ENCODE results near the gene SEMA5A.

The SEMA5A gene

DNA sequence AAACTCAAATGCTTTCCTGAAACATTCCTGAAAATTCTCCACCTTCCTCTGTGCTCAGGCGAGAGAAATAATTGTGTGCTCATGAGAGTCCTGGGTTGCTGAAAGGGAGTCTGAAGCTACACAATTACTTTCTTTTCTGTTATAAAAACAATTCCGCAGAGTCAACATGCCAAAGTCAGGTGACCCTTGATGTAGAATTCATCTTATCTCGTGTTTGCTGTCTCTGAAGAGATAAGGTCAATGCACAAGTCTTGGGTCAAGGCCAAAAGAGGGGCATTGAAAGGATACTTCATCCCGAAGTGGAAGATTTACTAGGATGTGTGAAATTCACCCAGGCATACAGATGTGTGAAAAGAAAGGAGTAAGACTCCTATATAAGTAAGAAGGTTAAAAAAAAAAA is 493.5 kb downstream of the SEMA5A start:
- Histone ChIP-seq H3K27me3 (no peaks in the 10 kb centered on the region), H3K4me1 (ENCODE audit: control insufficient read depth in 1 of 2, insufficient read depth in 1 of 2, low read depth in 1 of 2, low read length in 1 of 2) (peaks cover 0 to 4% of the 10 kb centered on the region in 2 experiments), H3K9me3 (no peaks in the 10 kb centered on the region), H3K4me3 (ENCODE audit: low read depth in 1 of 2, low read length in 1 of 2) (no peak overlapping the region), H3K27ac (no peak overlapping the region), H3K36me3 (no peaks in the 10 kb centered on the region)
- TF ChIP-seq, protein P1, sequence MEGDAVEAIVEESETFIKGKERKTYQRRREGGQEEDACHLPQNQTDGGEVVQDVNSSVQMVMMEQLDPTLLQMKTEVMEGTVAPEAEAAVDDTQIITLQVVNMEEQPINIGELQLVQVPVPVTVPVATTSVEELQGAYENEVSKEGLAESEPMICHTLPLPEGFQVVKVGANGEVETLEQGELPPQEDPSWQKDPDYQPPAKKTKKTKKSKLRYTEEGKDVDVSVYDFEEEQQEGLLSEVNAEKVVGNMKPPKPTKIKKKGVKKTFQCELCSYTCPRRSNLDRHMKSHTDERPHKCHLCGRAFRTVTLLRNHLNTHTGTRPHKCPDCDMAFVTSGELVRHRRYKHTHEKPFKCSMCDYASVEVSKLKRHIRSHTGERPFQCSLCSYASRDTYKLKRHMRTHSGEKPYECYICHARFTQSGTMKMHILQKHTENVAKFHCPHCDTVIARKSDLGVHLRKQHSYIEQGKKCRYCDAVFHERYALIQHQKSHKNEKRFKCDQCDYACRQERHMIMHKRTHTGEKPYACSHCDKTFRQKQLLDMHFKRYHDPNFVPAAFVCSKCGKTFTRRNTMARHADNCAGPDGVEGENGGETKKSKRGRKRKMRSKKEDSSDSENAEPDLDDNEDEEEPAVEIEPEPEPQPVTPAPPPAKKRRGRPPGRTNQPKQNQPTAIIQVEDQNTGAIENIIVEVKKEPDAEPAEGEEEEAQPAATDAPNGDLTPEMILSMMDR (IDR thresholded peaks at IDR 0.05) = no peak

DNA sequence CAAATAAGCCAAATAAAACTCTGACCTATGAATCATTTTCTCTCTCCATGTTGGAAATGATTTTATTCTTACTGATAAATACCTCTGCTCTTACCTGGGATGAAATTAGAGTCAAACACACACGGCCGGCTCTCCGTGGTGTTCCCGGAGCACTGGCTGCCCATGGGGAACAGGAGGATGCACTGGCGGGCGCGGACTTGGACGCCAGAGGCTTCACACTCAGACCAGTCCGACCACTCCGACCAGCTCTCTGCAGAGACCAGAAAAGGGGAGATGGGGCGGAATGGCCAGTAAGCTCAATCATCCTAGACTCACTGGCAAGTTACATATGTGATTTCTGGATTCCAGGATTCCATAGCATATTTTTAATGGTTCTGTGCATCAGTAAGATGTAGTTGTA is 494.1 kb downstream of the SEMA5A start:
- no peaks in the 10 kb centered on the region for H3K27me3 ChIP-seq
- TF ChIP-seq, protein P1 (IDR thresholded peaks at IDR 0.05) = no peak
- no peaks in the 10 kb centered on the region for H3K9me3 ChIP-seq
- no peaks in the 10 kb centered on the region for H3K36me3 ChIP-seq
- H3K4me1 ChIP-seq (ENCODE audit: control insufficient read depth in 1 of 2, insufficient read depth in 1 of 2, low read depth in 1 of 2, low read length in 1 of 2) = no peaks in the 10 kb centered on the region
- no peak overlapping the region for H3K4me3 ChIP-seq (ENCODE audit: low read depth in 1 of 2, low read length in 1 of 2)
- no peak overlapping the region for H3K27ac ChIP-seq

DNA sequence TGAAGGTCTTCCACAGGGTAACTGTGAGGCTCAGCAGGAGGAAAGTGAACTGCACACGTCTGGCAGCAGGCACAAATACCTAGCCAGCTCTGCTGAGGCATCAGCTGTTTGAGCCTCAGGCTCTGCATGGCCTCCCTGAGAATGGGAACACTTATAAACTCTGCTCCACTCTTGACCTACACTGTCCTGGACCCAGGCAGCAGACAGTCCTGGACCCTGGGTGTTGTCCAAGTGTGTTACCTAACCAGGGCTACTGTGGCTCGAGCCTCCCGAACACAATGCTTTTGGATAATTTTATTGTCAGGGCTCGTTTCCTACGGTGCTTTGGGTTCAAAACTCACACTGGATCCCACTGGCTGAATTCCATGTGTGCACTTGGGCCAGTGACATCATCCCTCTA is 497.9 kb downstream of the SEMA5A start:
- TF ChIP-seq, protein P1 (IDR thresholded peaks at IDR 0.05) = no peak
- H3K27me3 ChIP-seq = no peaks in the 10 kb centered on the region
- no peak overlapping the region for H3K27ac ChIP-seq

DNA sequence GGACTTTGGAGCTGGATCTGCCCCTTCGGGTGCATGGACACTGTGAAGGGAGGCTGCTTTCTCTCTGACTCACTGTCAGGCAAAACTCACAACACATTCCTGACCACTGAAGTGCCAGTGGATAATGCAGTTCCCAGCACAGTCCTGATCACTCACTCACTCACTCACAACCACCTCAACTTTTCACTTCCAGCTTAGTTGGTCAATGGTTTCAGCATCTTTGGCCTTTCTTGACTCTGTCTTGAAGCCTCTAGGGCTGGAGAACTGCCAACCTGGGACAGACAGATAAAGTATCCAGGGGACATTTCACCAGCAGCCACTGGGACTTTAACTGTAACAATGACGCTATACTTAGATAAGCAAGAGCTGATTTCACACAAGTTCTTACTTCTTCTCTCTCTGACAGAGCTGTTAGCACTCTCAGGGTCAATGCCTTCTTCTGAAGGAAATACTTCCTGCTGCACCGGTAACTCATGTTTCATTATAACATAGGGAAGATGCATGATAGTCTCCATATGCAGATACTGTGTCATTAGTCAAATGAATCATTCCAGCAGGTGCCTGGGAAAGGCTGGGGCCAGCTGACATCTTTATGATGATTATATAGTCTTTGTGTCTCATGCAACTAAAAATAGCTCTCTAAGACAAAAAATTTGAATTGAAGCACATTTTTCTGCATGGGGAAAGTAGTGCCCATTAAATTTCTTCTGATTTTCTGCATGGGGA is 499.0 kb downstream of the SEMA5A start:
- Histone ChIP-seq H3K4me3 (ENCODE audit: low read depth in 1 of 2, low read length in 1 of 2) (no peak overlapping the region), H3K27ac (no peak overlapping the region), H3K36me3 (no peaks in the 10 kb centered on the region), H3K27me3 (no peaks in the 10 kb centered on the region), H3K9me3 (no peaks in the 10 kb centered on the region), H3K4me1 (ENCODE audit: control insufficient read depth in 1 of 2, insufficient read depth in 1 of 2, low read depth in 1 of 2, low read length in 1 of 2) (no peaks in the 10 kb centered on the region)
- TF ChIP-seq, protein P1 (IDR thresholded peaks at IDR 0.05) = no peak

More for the DNA sequence above, 497.9 kb downstream of the SEMA5A start:
- no peaks in the 10 kb centered on the region for H3K36me3 ChIP-seq
- H3K4me3 ChIP-seq (ENCODE audit: low read depth in 1 of 2, low read length in 1 of 2) = no peak overlapping the region
- no peaks in the 10 kb centered on the region for H3K4me1 ChIP-seq (ENCODE audit: control insufficient read depth in 1 of 2, insufficient read depth in 1 of 2, low read depth in 1 of 2, low read length in 1 of 2)
- H3K9me3 ChIP-seq = no peaks in the 10 kb centered on the region

DNA sequence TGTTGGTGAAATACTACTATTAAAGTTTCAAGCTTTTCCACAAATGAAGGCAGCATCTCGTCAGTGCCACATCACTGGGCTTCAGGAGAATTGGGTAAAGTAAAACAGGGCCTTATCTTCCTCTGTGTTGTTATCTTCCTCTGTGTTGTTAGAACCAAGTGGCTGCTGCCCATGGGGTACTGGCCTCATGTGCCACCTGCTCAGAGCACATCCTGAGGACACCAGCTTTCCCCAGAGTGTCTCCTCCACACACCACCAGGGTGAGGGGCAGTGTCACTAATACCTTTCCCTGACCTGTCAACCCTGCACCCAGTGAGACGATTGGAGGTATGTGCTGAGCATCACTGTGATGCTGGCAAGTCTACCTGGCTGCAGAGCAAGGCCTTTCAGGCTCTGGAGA is 499.9 kb downstream of the SEMA5A start:
- H3K4me3 ChIP-seq (ENCODE audit: low read depth in 1 of 2, low read length in 1 of 2) = no peak overlapping the region
- H3K36me3 ChIP-seq = no peaks in the 10 kb centered on the region
- no peaks in the 10 kb centered on the region for H3K27me3 ChIP-seq
- no peaks in the 10 kb centered on the region for H3K9me3 ChIP-seq
- no peak overlapping the region for H3K27ac ChIP-seq
- H3K4me1 ChIP-seq (ENCODE audit: control insufficient read depth in 1 of 2, insufficient read depth in 1 of 2, low read depth in 1 of 2, low read length in 1 of 2) = no peaks in the 10 kb centered on the region
- TF ChIP-seq, protein P1 (IDR thresholded peaks at IDR 0.05) = no peak

Measured in neutrophil (primary cell).